DOHH2 (cell line): ENCODE measurements around the gene DKK3.

Experiments used
- H3F3A ChIP-seq: fragments of 200-600 bp; sonication (generic), shearing (Covaris generic); 2 replicates; pipeline ENCODE4 v1.6.0; 2016; ENCODE audit warnings: antibody characterized with exemption, mild to moderate bottlenecking; ENCODE audit not compliant: control insufficient read depth, insufficient read depth
- H3K27ac ChIP-seq: fragments of 200-600 bp; sonication (generic); 2 replicates; pipeline ENCODE4 v1.5.1; 2014; ENCODE audit warnings: low read depth, mild to moderate bottlenecking, low read length, moderate library complexity
- H3K27me3 ChIP-seq: fragments of 200-600 bp; sonication (generic); 2 replicates; pipeline ENCODE4 v1.6.1; 2014; ENCODE audit warnings: mild to moderate bottlenecking, low read length, mixed read lengths; ENCODE audit not compliant: control insufficient read depth
- H3K36me3 ChIP-seq: fragments of 200-600 bp; sonication (generic); 2 replicates; pipeline ENCODE4 v1.6.1; 2014; ENCODE audit warnings: mild to moderate bottlenecking, low read length, moderate library complexity, mixed read lengths; ENCODE audit not compliant: control insufficient read depth
- H3K4me1 ChIP-seq: fragments of 200-600 bp; sonication (generic); 2 replicates; pipeline ENCODE4 v1.6.1; 2014; ENCODE audit warnings: mild to moderate bottlenecking, low read length, mixed read lengths; ENCODE audit not compliant: control insufficient read depth
- H3K4me2 ChIP-seq: fragments of 200-600 bp; sonication (generic); 2 replicates; pipeline ENCODE4 v1.6.0; 2014; ENCODE audit warnings: mild to moderate bottlenecking, low read length, moderate library complexity
- H3K4me3 ChIP-seq: fragments of 200-600 bp; sonication (generic); 2 replicates; pipeline ENCODE4 v1.5.1; 2014; ENCODE audit warnings: mild to moderate bottlenecking, low read length, mixed read lengths
- H3K79me2 ChIP-seq: fragments of 200-600 bp; sonication (generic); 2 replicates; pipeline ENCODE4 v1.6.1; 2014; ENCODE audit warnings: mild to moderate bottlenecking, low read length, mixed read lengths; ENCODE audit not compliant: control insufficient read depth
- H3K9me2 ChIP-seq: fragments of 200-600 bp; sonication (generic); replicated peaks from 2 replicates; pipeline ENCODE4 v1.6.1; 2014; ENCODE audit warnings: mild to moderate bottlenecking, low read length, mixed read lengths; ENCODE audit not compliant: control insufficient read depth
- H3K9me3 ChIP-seq: fragments of 200-600 bp; sonication (generic); 2 replicates; pipeline ENCODE4 v1.6.1; 2014; ENCODE audit warnings: antibody characterized with exemption, low read length, mixed read lengths; ENCODE audit not compliant: control insufficient read depth, insufficient read depth
- H4K20me1 ChIP-seq: fragments of 200-600 bp; sonication (generic); 2 replicates; pipeline ENCODE4 v1.6.0; 2014; ENCODE audit warnings: low read depth, mild to moderate bottlenecking, antibody characterized with exemption, low read length, moderate library complexity; ENCODE audit not compliant: control insufficient read depth, insufficient read depth
- EZH2phosphoT487 ChIP-seq: fragments of 200-600 bp; sonication (generic); IDR thresholded peaks from 2 replicates; pipeline ENCODE4 v1.6.1; 2017; ENCODE audit warnings: borderline replicate concordance, mild to moderate bottlenecking, antibody characterized with exemption, low read length, moderate library complexity, mixed read lengths
- TF ChIP-seq, protein P1 (sequence below): fragments of 200-600 bp; sonication (generic); IDR thresholded peaks from one replicate; pipeline ENCODE4 v1.5.1; 2014; ENCODE audit warnings: antibody characterized with exemption, mild to moderate bottlenecking, low read depth, low read length; ENCODE audit not compliant: poor library complexity, severe bottlenecking

The DKK3 gene

DNA sequence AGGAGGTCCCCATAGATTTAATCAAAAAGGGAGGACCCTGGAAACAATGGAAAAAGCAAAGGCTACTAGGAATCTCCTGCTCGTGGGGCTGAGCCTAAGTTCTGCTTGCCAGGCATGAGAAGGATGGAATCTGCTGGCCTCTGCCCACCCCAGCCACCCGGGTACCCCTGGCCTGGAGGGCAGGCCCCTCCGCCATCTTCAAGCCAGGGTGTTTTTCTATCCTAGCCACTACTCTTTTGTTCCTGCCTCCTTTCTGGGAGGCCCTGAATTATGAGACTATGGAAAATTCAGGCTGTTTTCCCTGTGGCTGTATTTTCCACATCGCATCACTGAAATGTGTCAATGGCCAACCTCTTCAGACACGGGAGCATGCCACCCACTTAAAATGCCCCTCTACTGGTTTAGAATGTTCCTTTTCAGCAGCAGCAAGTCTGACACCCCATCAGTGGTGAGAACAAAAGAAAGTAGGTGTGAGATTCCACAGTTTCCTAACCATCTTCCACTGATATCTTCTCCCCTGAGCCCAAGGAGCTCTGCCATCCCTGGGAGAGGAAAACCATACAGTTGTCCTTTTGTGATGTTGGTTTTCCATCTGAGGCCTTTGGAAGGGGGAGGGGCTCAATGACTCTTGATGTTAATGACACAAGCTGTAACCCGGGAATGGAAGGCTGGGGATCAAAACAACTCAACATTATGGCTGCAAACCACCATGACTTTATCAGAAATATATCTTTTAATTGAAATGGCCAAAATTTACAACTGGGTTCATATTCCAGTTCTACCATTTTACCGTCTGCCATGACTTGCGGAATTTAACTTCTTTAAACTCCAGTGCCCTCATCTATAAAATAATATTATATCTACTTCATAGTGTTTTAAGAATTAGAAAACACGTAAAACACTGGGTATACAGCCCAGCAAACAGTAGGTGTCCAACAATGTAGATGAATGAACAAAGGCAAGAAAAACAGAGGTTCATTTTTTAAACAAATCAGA, 22.2 kb downstream of the DKK3 start:
- 0 out of 2 replicates have a peak, but pooled peaks cover 2% of the 10 kb centered on the region for H3K27me3 ChIP-seq

DNA sequence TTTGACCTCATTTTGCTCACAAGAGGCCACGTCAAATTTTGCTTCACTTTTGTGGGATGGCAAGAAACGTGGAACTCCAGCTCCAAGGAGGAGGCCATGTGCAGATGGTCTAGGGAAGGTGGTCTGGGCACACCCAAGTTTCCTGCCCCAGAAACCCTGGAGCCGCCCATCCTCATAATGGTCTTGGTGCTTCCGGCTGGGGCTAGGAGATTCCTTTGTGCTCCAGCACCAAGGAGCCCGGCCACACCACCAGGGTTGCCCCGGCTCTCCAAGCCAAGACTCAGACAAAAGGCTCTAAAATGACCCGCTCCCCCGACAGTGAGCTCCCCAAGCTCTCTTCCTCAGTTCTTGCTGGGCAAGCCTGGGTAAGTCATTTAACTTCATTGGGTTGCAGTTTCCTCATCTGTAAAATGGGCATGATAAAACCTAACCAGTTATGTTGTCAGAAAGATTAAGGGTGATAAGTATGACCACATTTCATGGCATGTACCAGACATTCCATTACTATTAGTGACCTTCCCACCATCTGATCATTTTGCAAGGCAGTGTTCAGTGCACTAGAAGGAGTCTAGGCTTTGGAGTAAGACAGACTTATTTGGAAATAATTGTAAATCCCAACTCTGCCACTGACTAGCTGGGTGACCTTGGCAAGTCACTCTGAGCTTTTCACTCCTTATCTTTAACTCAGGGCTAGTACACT, 23.3 kb downstream of the DKK3 start:
- no peak overlapping the region for H3K4me2 ChIP-seq
- H3K27ac ChIP-seq: no peak overlapping the region
- no peaks in the 10 kb centered on the region for H3K27me3 ChIP-seq
- no peaks in the 10 kb centered on the region for H3F3A ChIP-seq
- H3K9me3 ChIP-seq: no peaks in the 10 kb centered on the region
- no peaks in the 10 kb centered on the region for H3K4me1 ChIP-seq
- H4K20me1 ChIP-seq: no peaks in the 10 kb centered on the region
- H3K9me2 ChIP-seq: no peaks in the 10 kb centered on the region
- H3K4me3 ChIP-seq: no peak overlapping the region
- no peaks in the 10 kb centered on the region for H3K36me3 ChIP-seq
- no peak for TF ChIP-seq EZH2phosphoT487
- H3K79me2 ChIP-seq: no peaks in the 10 kb centered on the region

More for the DNA sequence above, 22.2 kb downstream of the DKK3 start:
- no peak for TF ChIP-seq EZH2phosphoT487
- TF ChIP-seq, protein P1, sequence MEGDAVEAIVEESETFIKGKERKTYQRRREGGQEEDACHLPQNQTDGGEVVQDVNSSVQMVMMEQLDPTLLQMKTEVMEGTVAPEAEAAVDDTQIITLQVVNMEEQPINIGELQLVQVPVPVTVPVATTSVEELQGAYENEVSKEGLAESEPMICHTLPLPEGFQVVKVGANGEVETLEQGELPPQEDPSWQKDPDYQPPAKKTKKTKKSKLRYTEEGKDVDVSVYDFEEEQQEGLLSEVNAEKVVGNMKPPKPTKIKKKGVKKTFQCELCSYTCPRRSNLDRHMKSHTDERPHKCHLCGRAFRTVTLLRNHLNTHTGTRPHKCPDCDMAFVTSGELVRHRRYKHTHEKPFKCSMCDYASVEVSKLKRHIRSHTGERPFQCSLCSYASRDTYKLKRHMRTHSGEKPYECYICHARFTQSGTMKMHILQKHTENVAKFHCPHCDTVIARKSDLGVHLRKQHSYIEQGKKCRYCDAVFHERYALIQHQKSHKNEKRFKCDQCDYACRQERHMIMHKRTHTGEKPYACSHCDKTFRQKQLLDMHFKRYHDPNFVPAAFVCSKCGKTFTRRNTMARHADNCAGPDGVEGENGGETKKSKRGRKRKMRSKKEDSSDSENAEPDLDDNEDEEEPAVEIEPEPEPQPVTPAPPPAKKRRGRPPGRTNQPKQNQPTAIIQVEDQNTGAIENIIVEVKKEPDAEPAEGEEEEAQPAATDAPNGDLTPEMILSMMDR: no peak
- Histone ChIP-seq H3K9me3 (no peaks in the 10 kb centered on the region), H3K4me3 (no peak overlapping the region), H3K4me1 (no peaks in the 10 kb centered on the region), H4K20me1 (no peaks in the 10 kb centered on the region), H3K9me2 (no peaks in the 10 kb centered on the region), H3K27ac (no peak overlapping the region), H3K4me2 (no peak overlapping the region), H3K36me3 (no peaks in the 10 kb centered on the region), H3K79me2 (no peaks in the 10 kb centered on the region), H3F3A (no peaks in the 10 kb centered on the region)

DNA sequence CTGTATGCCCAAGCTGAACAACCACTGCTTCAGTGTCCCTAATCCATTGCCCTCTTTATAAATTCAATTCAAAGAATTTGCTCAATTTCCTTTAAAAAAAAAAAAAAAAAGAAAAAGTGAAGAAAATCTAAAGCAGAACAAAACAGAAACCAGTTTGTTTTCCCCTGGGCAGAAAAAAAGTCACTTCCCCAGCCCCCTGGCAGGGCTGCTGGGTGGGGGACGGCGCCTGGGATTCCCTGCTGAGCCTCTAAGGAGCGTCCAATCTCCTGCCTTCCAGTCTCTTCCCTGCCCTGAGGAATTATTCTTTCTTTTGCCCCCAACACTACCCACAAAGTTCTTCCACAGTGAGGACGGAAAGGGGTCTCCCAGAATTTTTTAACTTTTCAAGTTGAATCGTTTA, 23.9 kb downstream of the DKK3 start:
- Histone ChIP-seq H3K27ac (no peak overlapping the region), H3K4me3 (no peak overlapping the region), H3K4me2 (no peak overlapping the region), H3F3A (no peaks in the 10 kb centered on the region), H3K27me3 (no peaks in the 10 kb centered on the region), H3K4me1 (no peaks in the 10 kb centered on the region), H3K79me2 (no peaks in the 10 kb centered on the region), H3K9me2 (no peaks in the 10 kb centered on the region), H4K20me1 (no peaks in the 10 kb centered on the region), H3K36me3 (no peaks in the 10 kb centered on the region), H3K9me3 (no peaks in the 10 kb centered on the region)
- TF ChIP-seq, protein P1: no peak
- TF ChIP-seq EZH2phosphoT487: no peak

DNA sequence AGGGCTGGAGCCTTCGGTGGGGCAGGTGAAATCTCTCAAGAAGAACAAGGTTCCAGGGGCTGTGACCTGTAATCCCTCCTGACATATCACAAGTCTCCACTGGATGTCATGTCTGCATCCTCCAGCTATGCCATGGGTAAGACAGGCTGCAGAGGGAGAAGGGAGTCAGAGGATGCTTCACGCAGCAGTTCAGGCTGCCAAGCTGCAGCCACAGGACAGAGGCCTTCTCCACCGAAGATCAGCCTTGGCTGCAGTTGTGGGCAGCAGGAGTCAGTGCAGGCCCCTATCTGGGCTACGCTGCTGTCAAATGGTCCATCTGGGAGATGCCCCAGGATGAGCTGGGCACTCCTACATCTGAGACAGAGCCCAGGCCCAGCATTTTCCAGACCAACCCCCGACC, 25.0 kb downstream of the DKK3 start:
- H3K4me1 ChIP-seq: no peaks in the 10 kb centered on the region; the same call in 1 of the 2 replicates
- H3K9me2 ChIP-seq: no peaks in the 10 kb centered on the region
- TF ChIP-seq, protein P1: no peak
- TF ChIP-seq EZH2phosphoT487: no peak
- H3K27ac ChIP-seq: no peak overlapping the region
- no peaks in the 10 kb centered on the region for H4K20me1 ChIP-seq
- H3K36me3 ChIP-seq: no peaks in the 10 kb centered on the region
- no peaks in the 10 kb centered on the region for H3F3A ChIP-seq
- no peak overlapping the region for H3K4me2 ChIP-seq
- H3K4me3 ChIP-seq: no peak overlapping the region
- no peaks in the 10 kb centered on the region for H3K27me3 ChIP-seq
- H3K9me3 ChIP-seq: no peaks in the 10 kb centered on the region
- H3K79me2 ChIP-seq: no peaks in the 10 kb centered on the region
